Activated T-cell treated with anti-CD3 and anti-CD28 coated beads for 24 hours (primary cell): ENCODE measurements around the gene VPS13D.

Experiments used
- DNase-seq: peaks from one replicate; pipeline ENCODE4 v3.0.0-alpha.2; 2020; ENCODE audit warnings: low read depth

VPS13D gene

DNA sequence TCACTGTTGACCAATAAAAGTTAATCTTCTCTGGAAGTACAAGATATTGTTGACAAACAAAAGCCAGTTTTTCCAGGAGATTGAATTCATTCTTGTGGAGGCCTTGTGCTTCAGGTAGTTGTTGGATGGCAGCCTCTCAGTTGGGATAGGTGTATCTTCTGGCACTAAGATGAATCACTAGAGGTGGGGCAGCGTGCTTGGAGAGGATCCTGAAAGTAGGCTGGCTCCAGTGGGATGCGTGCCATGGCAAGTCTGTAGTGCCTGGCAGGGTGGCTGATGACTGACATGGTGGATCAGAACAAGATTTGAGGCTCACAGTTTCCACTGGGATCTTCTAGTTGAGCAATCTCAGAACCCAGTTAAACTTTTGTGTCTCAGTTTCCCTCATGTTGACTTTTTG is 2.4 kb downstream of the VPS13D start:
- no peak for DNase-seq

DNA sequence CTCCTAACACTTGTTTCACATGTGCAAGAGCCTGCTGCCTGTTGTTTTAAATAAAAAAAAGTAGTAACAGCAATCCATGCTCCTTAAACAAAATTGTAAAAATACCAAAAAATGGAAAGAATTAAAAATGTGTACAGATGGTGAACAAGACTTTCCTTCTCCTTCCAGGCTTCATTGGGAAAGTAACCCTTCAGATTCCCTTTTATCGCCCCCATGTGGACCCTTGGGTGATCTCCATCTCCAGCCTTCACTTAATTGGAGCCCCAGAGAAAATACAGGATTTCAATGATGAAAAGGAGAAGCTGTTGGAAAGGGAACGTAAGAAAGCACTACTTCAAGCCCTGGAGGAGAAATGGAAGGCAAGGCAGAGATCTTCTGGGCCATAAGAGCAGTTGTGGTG is 14.2 kb downstream of the VPS13D start:
- DNase-seq = no peak

DNA sequence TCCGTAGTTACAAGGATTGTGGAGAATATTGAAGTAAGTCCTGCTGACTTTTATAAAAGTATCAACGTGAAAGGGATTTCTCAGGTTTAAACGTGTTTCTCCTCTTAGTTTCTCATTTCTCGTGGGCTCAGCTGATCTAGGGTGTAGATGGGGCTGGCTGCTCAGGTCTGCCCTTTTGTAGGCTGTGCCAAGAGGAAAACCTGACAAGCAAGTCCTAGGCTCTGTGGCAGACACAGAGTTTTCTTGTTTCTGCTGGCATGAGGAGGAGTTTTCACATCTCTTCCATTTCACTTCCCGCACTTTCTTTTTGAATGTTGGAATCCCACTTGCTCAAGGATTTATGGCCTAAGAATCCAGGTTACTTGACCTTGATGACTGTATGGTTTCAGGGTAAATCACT is 14.8 kb downstream of the VPS13D start:
- DNase-seq = no peak

DNA sequence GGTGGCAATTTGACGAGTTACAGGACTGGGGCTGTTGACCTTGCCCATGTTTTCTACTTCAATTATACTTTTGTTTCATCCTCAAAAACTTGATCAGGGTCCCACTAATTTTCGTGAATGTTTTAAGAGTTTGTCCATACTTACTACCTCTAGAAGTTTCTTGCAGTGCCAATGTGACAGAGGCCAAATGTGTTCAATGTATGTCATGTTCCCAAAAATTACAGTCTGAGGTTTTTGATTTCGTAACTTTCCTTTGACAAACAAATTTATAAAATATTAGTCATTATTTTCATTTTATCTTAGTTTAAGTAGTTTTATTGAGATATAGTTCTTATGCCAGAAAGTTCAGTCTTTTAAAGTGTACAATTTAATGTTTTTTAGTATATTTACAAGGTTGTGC is 15.3 kb downstream of the VPS13D start:
- no peak for DNase-seq

DNA sequence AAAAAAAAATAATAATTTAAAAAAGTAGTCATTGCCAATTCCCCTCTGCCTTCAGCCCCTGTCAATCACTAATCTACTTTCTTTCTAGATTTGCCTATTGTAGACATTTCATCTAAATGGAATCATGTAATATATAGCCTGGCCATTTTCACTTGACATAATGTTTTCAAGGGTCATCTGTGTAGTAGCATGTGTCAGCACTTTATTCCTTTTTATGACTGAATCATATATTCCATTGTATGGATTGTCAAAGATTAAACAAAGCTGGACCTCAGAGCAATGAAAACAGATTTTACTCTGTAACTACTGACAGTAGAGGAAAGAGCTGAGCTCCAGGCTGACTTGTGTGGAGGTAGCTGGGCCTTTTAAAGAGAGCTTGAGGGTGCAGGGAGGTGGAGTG is 15.9 kb downstream of the VPS13D start:
- no peak for DNase-seq

DNA sequence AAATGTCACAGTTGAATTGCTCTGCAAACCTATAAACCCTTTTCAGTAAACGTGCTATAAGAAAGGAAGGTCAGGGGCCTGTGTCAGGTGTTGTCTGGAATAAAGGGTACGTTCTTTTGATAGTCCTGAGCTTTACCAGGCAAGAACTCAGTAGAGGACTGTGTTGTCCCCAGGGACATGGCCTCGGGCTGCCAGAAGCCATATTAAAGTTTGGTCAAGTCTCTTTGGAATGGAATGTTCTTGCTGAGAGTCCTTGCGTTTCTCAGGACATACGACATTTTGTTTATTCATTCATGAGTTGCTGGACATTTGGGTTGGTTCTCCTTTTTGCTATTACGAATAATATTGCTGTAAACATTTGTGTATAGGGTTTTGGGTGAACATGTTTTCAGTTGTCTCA is 16.8 kb downstream of the VPS13D start:
- no peak for DNase-seq

DNA sequence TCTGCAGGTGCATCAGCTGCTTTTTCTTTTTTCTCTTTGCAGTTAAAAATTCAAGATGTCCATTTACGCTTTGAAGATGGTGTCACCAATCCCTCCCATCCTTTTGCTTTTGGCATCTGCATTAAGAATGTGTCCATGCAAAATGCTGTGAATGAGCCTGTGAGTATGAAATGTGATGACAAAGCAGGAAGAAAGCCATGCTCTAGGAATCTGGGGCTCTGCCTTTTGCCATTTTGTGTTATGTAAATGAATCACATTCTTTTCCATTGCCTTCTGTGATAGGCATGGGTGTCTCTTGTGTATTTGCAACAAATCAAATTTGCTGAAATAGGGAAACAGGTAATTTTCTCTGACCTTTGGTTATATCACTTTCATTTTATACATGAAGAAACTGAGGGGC is 19.4 kb downstream of the VPS13D start:
- no peak for DNase-seq

DNA sequence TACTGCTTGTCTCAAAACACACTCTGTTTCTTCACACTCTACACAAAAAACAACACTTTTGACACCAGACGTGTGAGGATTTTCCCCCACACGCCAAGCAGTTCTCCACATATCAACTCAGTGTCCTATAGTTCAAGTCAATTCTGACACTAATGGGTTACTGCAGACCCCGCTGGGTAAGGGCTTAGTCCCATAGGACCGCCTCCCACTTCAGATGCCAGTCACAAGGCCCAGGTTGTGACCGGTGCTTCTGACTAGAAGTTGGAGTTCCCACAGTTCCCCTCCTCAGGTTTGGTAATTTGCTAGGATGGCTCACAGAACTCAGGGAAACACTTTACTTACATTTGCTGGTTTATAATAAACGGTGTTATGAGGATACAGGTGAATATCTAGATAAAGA is 19.9 kb downstream of the VPS13D start:
- no peak for DNase-seq

DNA sequence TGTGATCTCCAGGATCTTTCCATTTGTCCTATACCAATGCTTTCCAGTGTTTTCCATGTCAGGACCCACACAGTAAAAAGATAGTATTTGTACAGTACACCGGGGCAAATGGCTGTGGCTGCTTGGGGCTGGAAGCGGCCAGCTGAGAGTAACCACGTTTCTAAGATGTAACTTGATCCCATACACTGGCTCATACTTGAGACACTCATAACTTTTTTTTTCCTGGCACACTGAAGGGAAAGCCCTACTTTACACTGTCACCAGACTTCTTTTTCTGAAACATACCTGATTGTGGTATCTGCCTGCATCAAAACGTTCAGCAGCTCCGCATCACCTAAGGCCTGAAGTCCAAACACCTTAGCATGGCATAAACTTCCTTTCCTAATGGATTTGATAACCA is 21.6 kb downstream of the VPS13D start:
- DNase-seq = no peak

DNA sequence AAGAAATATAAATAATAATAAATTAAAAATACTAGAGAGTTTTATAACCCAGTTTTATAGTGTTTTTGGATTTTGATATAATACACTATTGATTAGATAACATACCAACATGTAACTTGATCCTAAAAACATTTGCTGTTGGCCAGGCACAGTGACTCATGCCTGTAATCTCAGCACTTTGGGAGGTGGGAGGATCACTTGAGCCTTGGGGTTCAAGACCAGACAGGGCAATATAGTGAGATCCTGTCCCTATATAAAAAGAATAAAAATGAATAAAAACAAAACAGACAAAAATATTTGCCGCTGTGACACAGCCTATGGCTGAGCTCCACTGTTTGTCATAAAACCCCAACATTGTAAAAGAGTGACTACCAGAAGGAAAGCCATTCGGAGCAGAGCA is 26.1 kb downstream of the VPS13D start:
- no peak for DNase-seq

DNA sequence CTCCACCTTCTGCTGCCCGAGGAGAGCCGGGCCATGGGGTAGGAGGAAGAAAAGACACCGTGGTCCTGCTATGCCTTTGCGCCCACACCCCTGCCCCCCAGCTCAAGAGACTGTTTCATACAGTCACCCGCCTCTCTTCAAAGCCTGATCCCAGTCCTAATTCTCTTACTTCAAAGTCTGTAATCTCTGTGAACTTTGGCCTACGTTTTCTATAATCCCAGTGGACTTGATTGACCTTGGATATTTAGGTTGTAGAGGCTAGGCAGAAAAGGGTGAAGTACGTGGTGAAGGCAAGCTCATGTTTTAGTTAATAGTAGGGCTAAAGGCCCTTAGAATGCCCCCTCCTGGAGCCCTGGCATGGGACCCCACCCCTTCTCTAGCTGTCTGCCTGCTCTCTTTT is 28.4 kb downstream of the VPS13D start:
- no peak for DNase-seq

DNA sequence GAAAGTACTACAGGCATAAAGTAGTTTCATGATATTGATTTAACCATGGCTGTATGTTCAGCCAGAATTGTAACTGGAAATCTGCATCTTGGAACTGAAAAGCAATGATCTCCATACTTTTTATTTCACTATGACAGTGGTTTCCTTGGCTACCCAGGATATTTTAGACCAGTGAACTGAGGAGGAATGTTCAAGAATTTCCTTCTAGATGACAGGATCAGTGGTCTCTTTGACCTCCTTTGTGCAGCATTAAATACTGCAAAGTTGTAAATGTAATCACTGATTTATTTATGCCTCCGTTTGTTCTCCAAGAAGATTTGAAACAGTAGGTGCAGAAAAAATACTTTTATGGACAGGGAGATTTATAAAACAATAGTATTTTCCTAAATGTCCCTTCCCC is 39.5 kb downstream of the VPS13D start:
- no peak for DNase-seq

DNA sequence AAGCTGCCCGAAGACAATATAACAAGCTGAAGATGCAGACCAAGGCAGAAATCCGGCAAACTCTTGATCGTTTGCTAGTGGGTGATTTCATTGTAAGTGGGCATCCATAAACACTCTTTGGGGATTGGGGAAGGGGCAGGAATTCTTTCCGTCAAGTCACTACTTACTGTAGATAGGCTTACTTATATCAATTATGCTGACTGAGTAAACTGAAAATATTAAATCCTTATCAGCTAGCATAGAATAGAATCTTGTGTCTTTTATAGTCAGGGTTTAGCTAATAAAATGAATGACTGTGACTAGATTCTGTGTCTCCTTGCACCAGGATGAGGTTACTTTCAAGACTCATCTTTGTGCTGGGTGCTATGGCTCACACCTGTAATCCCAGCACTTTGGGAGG is 41.2 kb downstream of the VPS13D start:
- DNase-seq = no peak

DNA sequence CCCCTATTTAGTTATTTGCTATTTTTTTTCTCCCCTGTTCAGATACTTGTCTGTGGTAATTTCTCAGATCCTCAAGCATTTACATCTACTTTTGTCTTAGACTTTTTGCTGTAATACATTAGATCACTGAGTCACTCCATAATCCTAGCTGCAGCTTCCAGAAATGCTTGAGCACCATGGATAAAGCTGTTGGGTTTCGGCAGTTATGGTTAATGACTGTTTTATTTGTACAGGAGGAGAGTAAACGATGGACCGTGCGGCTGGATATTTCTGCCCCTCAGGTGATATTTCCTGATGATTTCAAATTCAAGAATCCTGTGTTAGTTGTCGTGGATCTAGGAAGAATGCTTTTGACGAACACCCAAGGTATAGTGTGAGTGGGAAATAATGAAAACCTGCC is 42.9 kb downstream of the VPS13D start:
- DNase-seq = no peak

DNA sequence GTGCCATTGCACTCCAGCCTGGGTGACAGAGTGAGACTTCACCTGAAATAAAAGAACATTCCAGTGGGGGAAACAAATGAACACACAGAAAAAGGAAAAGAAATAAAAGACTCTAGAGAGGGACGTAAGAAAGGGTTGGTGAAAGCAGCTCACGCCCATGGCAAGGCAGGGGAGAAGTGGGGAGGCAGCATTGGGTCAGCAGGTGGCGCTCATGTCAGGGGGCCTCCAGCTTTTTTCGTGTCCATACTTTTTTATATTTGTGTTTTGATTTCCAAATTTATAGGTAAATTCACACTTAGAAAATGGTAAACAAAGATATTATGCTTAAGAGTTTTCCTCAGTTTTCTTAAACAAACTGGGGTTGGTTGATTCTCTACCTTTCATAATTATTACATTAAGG is 45.5 kb downstream of the VPS13D start:
- peak; percentile 33 for DNase-seq

DNA sequence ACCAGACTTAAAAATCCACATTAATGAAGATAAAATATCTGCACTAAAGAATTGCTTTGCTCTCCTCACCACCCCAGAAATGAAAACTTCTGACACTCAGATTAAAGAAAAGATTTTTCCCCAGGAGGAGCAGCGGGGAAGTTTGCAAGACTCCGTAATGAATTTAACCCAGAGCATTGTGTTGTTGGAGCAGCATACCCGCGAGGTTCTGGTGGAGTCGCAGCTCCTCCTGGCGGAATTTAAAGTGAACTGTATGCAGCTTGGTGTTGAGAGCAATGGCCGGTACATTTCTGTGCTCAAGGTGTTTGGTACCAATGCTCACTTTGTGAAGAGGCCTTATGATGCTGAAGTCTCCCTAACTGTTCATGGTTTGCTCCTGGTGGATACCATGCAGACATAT is 46.4 kb downstream of the VPS13D start:
- no peak for DNase-seq

DNA sequence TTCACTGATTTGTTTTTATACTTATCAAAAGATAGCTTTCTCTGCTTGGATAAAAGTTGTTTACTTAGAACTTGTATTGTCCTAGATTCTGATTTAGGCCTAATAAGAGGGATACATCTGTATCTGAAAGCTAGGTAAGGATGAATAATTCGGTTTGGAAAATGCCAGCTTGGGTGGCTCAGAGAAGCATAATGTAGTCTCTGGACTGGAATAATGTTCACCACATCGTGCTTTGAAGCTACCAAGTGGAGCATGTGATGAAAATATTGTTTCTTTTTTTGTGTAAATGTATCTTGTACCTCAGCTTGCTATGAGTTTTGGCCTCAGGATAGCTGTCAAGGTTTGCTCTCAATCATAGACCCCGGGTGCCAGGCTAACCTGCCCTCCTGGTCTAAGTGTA is 49.2 kb downstream of the VPS13D start:
- no peak for DNase-seq

DNA sequence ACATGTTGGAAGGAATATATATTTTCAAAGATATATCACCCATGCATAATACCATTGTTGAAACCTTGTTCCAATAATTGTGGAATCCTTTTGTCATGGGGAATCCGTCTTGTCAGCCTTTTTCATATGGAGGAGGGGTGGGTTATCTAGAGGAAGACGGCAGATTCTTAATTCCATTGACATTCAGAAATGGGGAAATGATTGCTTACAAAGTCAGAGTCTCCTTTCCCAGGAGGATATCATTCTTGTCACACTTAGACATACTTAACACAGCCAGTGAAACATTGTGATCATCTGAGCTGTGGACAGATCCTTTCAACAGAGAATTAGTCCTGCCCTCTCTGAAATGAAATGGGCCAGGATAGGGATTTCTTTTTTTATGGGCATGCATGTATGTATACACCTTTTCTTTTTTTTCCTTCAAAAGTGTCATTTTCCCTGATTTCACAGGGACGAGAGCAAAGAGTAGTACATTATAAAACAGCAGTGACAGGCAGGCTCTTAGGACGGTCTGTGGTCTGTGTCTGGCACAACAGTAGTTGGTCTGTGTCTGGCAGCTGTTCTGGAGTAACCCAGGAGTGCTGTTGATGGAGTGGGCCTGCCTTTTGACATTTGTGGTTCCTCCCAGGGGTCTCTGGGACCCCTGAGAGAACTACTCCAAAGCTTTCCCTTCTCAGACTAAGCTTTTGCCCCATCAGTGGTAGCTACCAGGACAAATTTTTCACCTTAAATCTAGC is 50.1 kb downstream of the VPS13D start:
- DNase-seq = no peak

DNA sequence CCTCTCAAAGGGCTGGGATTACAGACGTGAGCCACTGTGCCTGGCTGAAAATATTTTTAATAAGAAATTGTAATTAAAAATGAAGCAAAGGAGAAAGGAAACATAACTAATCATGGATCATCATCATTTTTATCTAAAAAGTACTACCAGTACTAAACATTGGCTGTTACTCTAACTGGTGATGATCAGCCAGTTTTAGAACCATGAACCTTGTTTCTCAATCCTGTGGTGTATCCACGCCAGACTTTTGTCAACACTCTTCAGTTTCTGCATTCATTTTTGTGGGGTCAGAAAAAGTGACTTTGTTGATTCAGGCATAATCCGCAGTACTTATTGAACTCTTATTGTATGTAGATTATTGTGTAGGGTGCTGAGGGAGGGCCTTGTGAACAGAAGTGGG is 52.3 kb downstream of the VPS13D start:
- DNase-seq = no peak

DNA sequence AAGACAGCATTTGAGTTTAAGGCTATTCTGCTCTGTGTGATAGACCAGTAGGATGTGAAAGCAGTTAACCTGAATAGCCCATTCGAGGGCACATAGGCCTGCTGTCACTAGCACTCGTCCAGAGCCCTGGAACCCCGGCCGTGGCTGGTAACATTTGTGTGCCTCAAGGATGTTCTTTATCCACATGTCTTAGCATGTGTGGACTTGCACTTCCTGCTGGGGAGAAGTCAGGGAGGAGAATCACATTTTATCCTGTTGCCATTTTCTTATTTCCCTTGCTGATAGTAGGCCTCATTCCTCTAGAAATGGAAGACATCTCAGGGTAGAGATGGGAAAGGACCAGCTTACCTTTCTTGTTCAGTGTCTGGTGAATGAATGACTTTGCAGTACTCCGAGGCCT is 54.7 kb downstream of the VPS13D start:
- DNase-seq = no peak

DNA sequence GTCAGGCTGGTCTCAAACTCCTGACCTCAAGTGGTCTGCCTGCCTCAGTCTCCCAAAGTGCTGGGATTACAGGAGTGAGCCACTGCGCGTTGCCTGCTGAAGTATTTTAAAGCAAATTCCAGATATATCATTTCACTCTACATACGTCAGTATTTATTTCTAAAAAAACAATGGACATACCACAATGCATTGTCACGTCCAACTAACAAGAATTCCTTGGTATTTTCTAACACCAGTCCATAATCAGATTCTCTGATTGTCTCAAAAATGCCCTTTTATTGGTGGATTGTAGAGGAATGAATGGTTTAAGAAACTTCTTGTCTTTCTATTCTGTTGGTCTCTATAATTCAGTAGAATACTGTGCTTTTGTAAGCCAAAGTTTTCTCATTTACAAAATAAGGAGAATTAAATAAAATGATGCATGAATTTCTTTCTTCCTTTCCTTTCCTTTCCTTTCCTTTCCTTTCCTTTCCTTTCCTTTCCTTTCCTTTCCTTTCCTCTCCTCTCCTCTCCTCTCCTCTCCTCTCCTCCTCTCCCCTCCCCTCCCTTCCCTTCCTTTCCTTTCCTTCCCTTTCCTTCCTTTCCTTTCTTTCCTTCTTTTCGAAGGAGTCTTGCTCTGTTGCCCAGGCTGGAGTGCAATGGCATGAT is 55.8 kb downstream of the VPS13D start:
- DNase-seq = no peak

DNA sequence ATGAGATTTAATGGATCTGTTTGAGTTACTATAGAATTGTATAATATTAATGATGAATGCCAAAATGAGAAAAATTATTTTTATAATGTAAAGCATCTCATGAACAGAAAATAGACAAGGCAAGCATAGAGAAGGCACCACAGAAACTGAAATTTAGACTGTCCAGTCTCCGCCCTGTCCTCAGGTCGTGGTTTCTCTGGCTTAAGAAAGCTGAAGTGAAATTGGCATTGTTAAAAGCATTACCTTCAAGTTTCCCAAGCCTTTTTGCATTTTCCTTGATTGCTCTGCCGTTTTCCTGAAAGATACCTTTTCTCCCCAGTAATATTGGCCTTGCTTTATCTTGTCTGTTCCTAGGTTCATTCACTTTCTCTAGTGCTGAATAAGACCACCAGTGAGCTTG is 58.0 kb downstream of the VPS13D start:
- DNase-seq = no peak

DNA sequence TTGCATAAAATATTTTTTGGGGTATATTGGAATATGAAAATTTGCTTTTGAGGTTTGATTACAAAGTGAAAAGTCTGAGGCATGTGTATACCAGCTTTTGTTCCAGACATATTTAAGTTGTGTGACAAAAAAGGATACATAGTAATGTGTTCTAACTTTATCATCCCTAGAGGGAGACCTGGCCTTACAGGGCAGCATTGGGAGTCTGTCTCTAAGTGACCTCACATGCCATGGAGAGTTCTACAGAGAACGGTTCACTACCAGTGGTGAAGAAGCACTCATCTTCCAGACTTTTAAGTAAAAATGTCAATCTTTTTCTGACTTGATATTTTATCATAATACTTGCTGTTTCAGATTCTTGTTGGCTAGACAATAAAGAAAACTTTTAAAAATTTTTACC is 61.0 kb downstream of the VPS13D start:
- DNase-seq = no peak

DNA sequence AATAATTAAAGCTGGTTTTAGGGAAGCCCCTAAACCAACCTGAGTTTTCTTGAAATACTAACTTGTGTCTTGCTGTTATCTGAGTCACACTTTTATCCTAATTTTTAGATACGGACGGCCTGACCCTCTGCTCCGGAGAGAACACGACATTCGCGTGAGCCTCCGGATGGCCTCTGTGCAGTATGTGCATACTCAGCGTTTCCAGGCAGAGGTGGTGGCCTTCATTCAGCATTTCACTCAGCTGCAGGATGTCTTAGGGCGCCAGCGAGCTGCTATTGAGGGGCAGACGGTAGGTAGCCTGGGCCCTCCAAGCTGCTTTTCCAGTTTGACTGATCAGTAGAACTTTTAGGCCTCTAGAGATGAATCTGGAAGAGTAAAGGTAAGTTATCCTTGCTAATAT is 63.6 kb downstream of the VPS13D start:
- DNase-seq = no peak
